GM21423 (cell line): ENCODE data around the gene UCKL1.
"Not testable (repeated sequence)": the region's sequence is repeated elsewhere in the genome, so short reads cannot be mapped to it uniquely, and the experiment has no call there.

Source experiments
- ATAC-seq: cut with Tn5 transposase; IDR thresholded peaks from one replicate; pipeline ENCODE4 v1.9.1; 2021; ENCODE audit warnings: mild to moderate bottlenecking, moderate library complexity; ENCODE audit not compliant: unreplicated experiment

The UCKL1 gene

GRCh38 chr20:63926298-63926697 lies 29.9 kb downstream of the UCKL1 start:
- no peak for ATAC-seq

GRCh38 chr20:63924241-63924640 lies 32.0 kb downstream of the UCKL1 start:
- ATAC-seq, result no peak

- no peak for ATAC-seq
Observed at GRCh38 chr20:63923651-63924050, 32.6 kb downstream of the UCKL1 start.

- no peak for ATAC-seq
Observed at GRCh38 chr20:63920226-63920625, 36.0 kb downstream of the UCKL1 start.

- ATAC-seq, result no peak
Observed at GRCh38 chr20:63919130-63919529, 37.1 kb downstream of the UCKL1 start.

GRCh38 chr20:63917811-63918210 lies 38.4 kb downstream of the UCKL1 start:
- no peak for ATAC-seq

- ATAC-seq, result not testable (repeated sequence)
Observed at GRCh38 chr20:63916371-63916939, 39.8 kb downstream of the UCKL1 start.

GRCh38 chr20:63915471-63915870 lies 40.7 kb downstream of the UCKL1 start:
- no peak for ATAC-seq

GRCh38 chr20:63913768-63914167 lies 42.4 kb downstream of the UCKL1 start:
- no peak for ATAC-seq

- ATAC-seq, result no peak
Observed at GRCh38 chr20:63911176-63911575, 45.0 kb downstream of the UCKL1 start.

GRCh38 chr20:63908008-63908682 lies 48.1 kb downstream of the UCKL1 start:
- no peak for ATAC-seq

GRCh38 chr20:63903796-63904561 lies 52.2 kb downstream of the UCKL1 start:
- ATAC-seq, result no peak

GRCh38 chr20:63900413-63900812 lies 55.8 kb downstream of the UCKL1 start:
- ATAC-seq, result no peak

- ATAC-seq, result no peak
Observed at GRCh38 chr20:63898882-63899558, 57.2 kb downstream of the UCKL1 start.

GRCh38 chr20:63897978-63898561 lies 58.1 kb downstream of the UCKL1 start:
- ATAC-seq, result no peak

- ATAC-seq, result no peak
Observed at GRCh38 chr20:63896264-63897105, 59.7 kb downstream of the UCKL1 start.

- no peak for ATAC-seq
Observed at GRCh38 chr20:63895952-63896263, 60.3 kb downstream of the UCKL1 start.

GRCh38 chr20:63895202-63895951 lies 60.8 kb downstream of the UCKL1 start:
- peak; percentile 13 for ATAC-seq

GRCh38 chr20:63894358-63895201 lies 61.6 kb downstream of the UCKL1 start, which contains the start of gene DNAJC5:
Gene DNAJC5 (plus strand): TSS chr20:63895126. CDS start chr20:63928346, 33,220 bp downstream.
- peak; percentile 82 for ATAC-seq
